H1 (cell line): Measurements from ENCODE around the gene DUOX1. TPM values are rescaled to one million over a fixed set of nuclear protein-coding genes. Genes with fewer than 3 reads are reported as not detected.

Experiments used
- CTCF ChIA-PET: fragments of 300-600 bp; sonication (Branson Sonifier 250); formaldehyde crosslinking; loops from one replicate; lab custom pipeline; 2021; ENCODE audit not compliant: partially characterized antibody; lab: Charles Lee
- POLR2A ChIA-PET: fragments of 300-600 bp; sonication (Branson Sonifier 250); formaldehyde crosslinking; loops from one replicate; lab custom pipeline; 2021; ENCODE audit warnings: inconsistent platforms; ENCODE audit not compliant: partially characterized antibody; lab: Charles Lee
- DNase-seq, 2 experiments: peaks; one replicate each; pipeline versions ENCODE4 v3.0.0 to v3.0.0-alpha.2; 2010 to 2022; ENCODE audit warnings: low spot score in 2 of 2, low read depth in 1 of 2, mixed read lengths in 1 of 2
- FAIRE-seq: peaks from 2 replicates; lab custom pipeline; 2011; peaks lifted over from hg19 to GRCh38; lab: Jason Lieb, UNC
- H2AFZ ChIP-seq: 2 replicates; pipeline ENCODE4 v1.8.1; 2012; ENCODE audit warnings: low read length, inconsistent platforms
- H2AK5ac ChIP-seq: 2 replicates; pipeline ENCODE4 v1.6.1; 2013; ENCODE audit warnings: low read depth, low read length
- H2BK120ac ChIP-seq: replicated peaks from 2 replicates; pipeline ENCODE3; 2013; ENCODE audit warnings: low read depth, low read length, inconsistent platforms
- H2BK12ac ChIP-seq: 2 replicates; pipeline ENCODE4 v1.6.1; 2013; ENCODE audit warnings: low read depth, low read length
- H2BK15ac ChIP-seq: 2 replicates; pipeline ENCODE4 v1.6.1; 2013; ENCODE audit warnings: low read length
- H2BK20ac ChIP-seq: 2 replicates; pipeline ENCODE4 v1.6.1; 2013; ENCODE audit warnings: low read length
- H2BK5ac ChIP-seq: 2 replicates; pipeline ENCODE4 v1.6.1; 2013; ENCODE audit warnings: low read depth, low read length
- H3K14ac ChIP-seq: 2 replicates; pipeline ENCODE4 v1.6.1; 2013; ENCODE audit warnings: inconsistent platforms; ENCODE audit not compliant: insufficient read length
- H3K18ac ChIP-seq: 2 replicates; pipeline ENCODE4 v1.6.1; 2013; ENCODE audit warnings: low read length; ENCODE audit errors: extremely low read depth
- H3K23ac ChIP-seq: 2 replicates; pipeline ENCODE4 v1.6.1; 2013; ENCODE audit warnings: inconsistent platforms; ENCODE audit not compliant: insufficient read length
- H3K23me2 ChIP-seq: 2 replicates; pipeline ENCODE4 v1.6.1; 2013; ENCODE audit warnings: low read depth, low read length
- H3K27ac ChIP-seq: 2 replicates; pipeline ENCODE4 v1.6.1; 2011; ENCODE audit warnings: low read depth, low read length, inconsistent platforms
- H3K27me3 ChIP-seq, 4 experiments: replicated peaks in 1 of 4; 1 replicate in 1 of 4; 2 replicates in 3 of 4; pipeline versions ENCODE4 v1.6.1 to v1.8.1; 2011 to 2013; ENCODE audit warnings: low read length in 3 of 4, mild to moderate bottlenecking in 3 of 4, inconsistent platforms in 2 of 4, mixed read lengths in 2 of 4, moderate library complexity in 1 of 4; ENCODE audit not compliant: control insufficient read depth in 3 of 4, insufficient read depth in 3 of 4; ENCODE audit errors: extremely low read depth in 1 of 4
- H3K36me3 ChIP-seq, 4 experiments: 2 replicates each; pipeline versions ENCODE4 v1.6.1 to v1.8.1; 2011 to 2013; ENCODE audit warnings: mild to moderate bottlenecking in 4 of 4, low read length in 3 of 4, moderate library complexity in 2 of 4, control low read depth in 1 of 4, inconsistent platforms in 1 of 4; ENCODE audit not compliant: insufficient read depth in 4 of 4, control insufficient read depth in 2 of 4
- H3K4ac ChIP-seq: replicated peaks from 2 replicates; pipeline ENCODE3; 2013; ENCODE audit warnings: low read length, low read depth, mixed read lengths, inconsistent platforms; ENCODE audit not compliant: insufficient read length
- H3K4me1 ChIP-seq, 4 experiments: replicated peaks in 1 of 4; 1 replicate in 1 of 4; 2 replicates in 3 of 4; pipeline versions ENCODE4 v1.6.1 to v1.8.1; 2011 to 2013; ENCODE audit warnings: low read length in 3 of 4, inconsistent platforms in 2 of 4, mixed read lengths in 1 of 4; ENCODE audit not compliant: insufficient read depth in 4 of 4, control insufficient read depth in 3 of 4
- H3K4me2 ChIP-seq, 2 experiments: 2 replicates each; pipeline versions ENCODE4 v1.6.1 to v1.8.1; 2011 to 2013; ENCODE audit warnings: low read depth in 2 of 2, low read length in 2 of 2, control low read depth in 1 of 2, inconsistent platforms in 1 of 2, mild to moderate bottlenecking in 1 of 2; ENCODE audit not compliant: insufficient read depth in 1 of 2
- H3K4me3 ChIP-seq, 4 experiments: fragments of 200-600, 300-600 bp in 1 of 4; sonication (generic), shearing (Covaris generic), sonication (Bioruptor Twin) in 1 of 4; 2 replicates each; pipeline versions ENCODE4 v1.5.1 to v1.8.1; 2011 to 2016; ENCODE audit warnings: low read length in 4 of 4, low read depth in 3 of 4, control low read depth in 2 of 4, inconsistent platforms in 2 of 4, mild to moderate bottlenecking in 2 of 4, mixed read lengths in 1 of 4, moderate library complexity in 1 of 4; ENCODE audit not compliant: insufficient read depth in 2 of 4; ENCODE audit errors: extremely low read depth in 1 of 4
- H3K56ac ChIP-seq: replicated peaks from 2 replicates; pipeline ENCODE3; 2013; ENCODE audit warnings: low read depth, mild to moderate bottlenecking, mixed read lengths, low read length, inconsistent platforms; ENCODE audit not compliant: insufficient read length
- H3K79me1 ChIP-seq: 2 replicates; pipeline ENCODE4 v1.6.1; 2013; ENCODE audit warnings: low read depth, low read length, control low read depth
- H3K79me2 ChIP-seq, 2 experiments: 2 replicates each; pipeline versions ENCODE4 v1.6.1 to v1.8.1; 2012 to 2013; ENCODE audit warnings: low read length in 2 of 2, mild to moderate bottlenecking in 2 of 2, inconsistent platforms in 1 of 2; ENCODE audit not compliant: insufficient read depth in 2 of 2, control insufficient read depth in 1 of 2
- H3K9ac ChIP-seq, 4 experiments: replicated peaks in 1 of 4; 1 replicate in 1 of 4; 2 replicates in 3 of 4; pipeline versions ENCODE4 v1.6.1 to v1.8.1; 2011 to 2013; ENCODE audit warnings: low read depth in 3 of 4, low read length in 3 of 4, control low read depth in 2 of 4, mild to moderate bottlenecking in 2 of 4, moderate library complexity in 2 of 4, inconsistent platforms in 1 of 4; ENCODE audit errors: extremely low read depth in 1 of 4
- H3K9me3 ChIP-seq, 2 experiments: 2 replicates each; pipeline versions ENCODE4 v1.6.1 to v1.8.1; 2012 to 2013; ENCODE audit warnings: mild to moderate bottlenecking in 2 of 2, moderate library complexity in 2 of 2, control low read depth in 1 of 2, inconsistent platforms in 1 of 2, low read depth in 1 of 2, low read length in 1 of 2, mixed read lengths in 1 of 2; ENCODE audit not compliant: insufficient read depth in 2 of 2
- H4K20me1 ChIP-seq, 2 experiments: replicated peaks in 1 of 2; 2 replicates each; pipeline versions ENCODE3 to v1.8.1; 2011 to 2013; ENCODE audit warnings: inconsistent platforms in 2 of 2, low read length in 2 of 2, mild to moderate bottlenecking in 1 of 2; ENCODE audit not compliant: insufficient read depth in 2 of 2, control insufficient read depth in 1 of 2
- H4K5ac ChIP-seq: 2 replicates; pipeline ENCODE4 v1.6.1; 2013; ENCODE audit warnings: low read length, low read depth, mixed read lengths, inconsistent platforms; ENCODE audit not compliant: insufficient read length
- H4K8ac ChIP-seq: 2 replicates; pipeline ENCODE4 v1.8.0; 2013; ENCODE audit warnings: mild to moderate bottlenecking, moderate library complexity, low read length, inconsistent platforms; ENCODE audit not compliant: insufficient read depth; ENCODE audit errors: extremely low read depth
- H4K91ac ChIP-seq: replicated peaks from 2 replicates; pipeline ENCODE3; 2013; ENCODE audit warnings: low read length, mixed read lengths, inconsistent platforms; ENCODE audit not compliant: insufficient read length
- JUN ChIP-seq: IDR thresholded peaks from 2 replicates; pipeline ENCODE4 v1.6.1; 2011; ENCODE audit warnings: low read depth, mild to moderate bottlenecking, improper control_type of control experiment, low read length
- PHF8 ChIP-seq: fragments of 200-600 bp; sonication (generic); conservative IDR thresholded peaks from 2 replicates; pipeline ENCODE4 v1.7.1; 2012; ENCODE audit warnings: low read depth, mild to moderate bottlenecking, inconsistent platforms, low read length, moderate library complexity
- WGBS, 2 experiments: shearing (Covaris generic) in 1 of 2; methylation state at CpG; one replicate each; pipeline versions ENCODE4 v1.1.6 to v1.1.7; 2013 to 2015; ENCODE audit warnings: low lambda C conversion rate in 2 of 2, mixed read lengths in 2 of 2, inconsistent platforms in 1 of 2, low coverage in 1 of 2, missing lambda C conversion rate in 1 of 2; ENCODE audit not compliant: insufficient replicate concordance in 2 of 2, insufficient coverage in 1 of 2, insufficient read length in 1 of 2; ENCODE audit errors: extremely low coverage in 1 of 2, missing lambda C conversion rate in 1 of 2; 5-methylcytosine and 5-hydroxymethylcytosine counted together
- polyA plus RNA-seq, 7 experiments: library from polyadenylated mRNA; depleted of rRNA in 3 of 7; stranded (reverse) in 5 of 7; unstranded in 2 of 7; fragments of >200 nt in 5 of 7; fragments of 200-250 nt in 2 of 7; gene quantifications; 1 replicate in 5 of 7; 2 replicates in 1 of 7; 4 replicates in 1 of 7; pipeline versions ENCODE4 v1.2.1 to v1.2.3, GENCODE V29; 2011 to 2013; ENCODE audit warnings: missing spikeins in 2 of 7, mixed read lengths in 2 of 7
- total RNA-seq: library from RNA; stranded (reverse); fragmentation: NEBNext Ultra II Directional; extraction: Animal tissue kit (Norgen Biotek cat#: 25700); gene quantifications from 2 replicates; pipeline ENCODE4 v1.2.1, GENCODE V29; 2021

DUOX1 gene
- total and polyA plus RNA-seq, 2 of the 8 experiments (the other 6 are each of a cell fraction or from before 2014, with no cell fraction given): 0.84 to 1.4 TPM

DNA sequence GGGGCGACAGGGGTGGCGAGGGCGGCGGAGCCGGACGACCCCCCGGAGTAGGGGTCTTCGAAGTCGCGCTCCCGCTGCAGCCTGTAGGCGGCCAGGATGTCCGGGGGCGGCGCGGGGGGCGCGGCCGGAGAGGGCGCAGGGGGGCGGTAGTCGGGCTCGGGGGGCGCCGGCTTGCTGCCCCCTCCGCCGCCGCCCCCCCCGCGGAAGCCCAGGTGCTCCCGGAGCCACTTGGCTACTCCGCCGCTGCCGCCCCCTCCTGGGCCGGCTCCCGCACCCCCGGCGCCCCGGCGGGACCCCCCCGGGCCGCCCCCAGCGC is 57.7 kb downstream of the DUOX1 start:
- DNase-seq (no peak), FAIRE-seq (no peak)
- H3K27me3 ChIP-seq: peaks cover 0 to 19% (median 13%) of the 10 kb centered on the region in 4 experiments; a peak in 6 of 7 replicates
- H3K56ac ChIP-seq: no peak overlapping the region
- no peak overlapping the region for H3K18ac ChIP-seq
- ChIA-PET POLR2A (interaction anchor here (0.8 to 6.4 kb wide), 6 partner anchors 8 to 23 kb away, joined by 3 to 55 read pairs (median 4); no protein-coding TSS in a partner anchor), CTCF (interaction anchor here (39.2 to 41.8 kb wide), 2 partner anchors 6 to 13 kb away, joined by 1117 read pairs; partner anchors contain the start of gene SHF)
- no peak overlapping the region for H3K4ac ChIP-seq
- H3K79me2 ChIP-seq: peaks cover 8 to 42% of the 10 kb centered on the region in 2 experiments; a peak in 3 of 4 replicates
- H3K4me1 ChIP-seq: peaks cover 5 to 27% (median 15%) of the 10 kb centered on the region in 4 experiments
- no peak overlapping the region for H2AK5ac ChIP-seq
- peak overlapping the region; percentile 54; the same call in 1 of the 2 replicates for H4K8ac ChIP-seq
- no peak overlapping the region for H4K91ac ChIP-seq
- no peak overlapping the region for H2BK12ac ChIP-seq
- peak overlapping the region; percentile 51 to 89 (median 62) for H3K4me3 ChIP-seq
- H2AFZ ChIP-seq: no peak overlapping the region
- no peak overlapping the region for H2BK15ac ChIP-seq
- H3K27ac ChIP-seq: no peak overlapping the region
- no peak overlapping the region for H3K14ac ChIP-seq
- no peak overlapping the region for H2BK20ac ChIP-seq
- WGBS, 2 experiments: no CpG with 5 or more reads among the region's 43 CpGs
- H3K9ac ChIP-seq: peak overlapping the region in 1 of 4 experiments; percentile 37; a peak in 1 of 7 replicates
- no peaks in the 10 kb centered on the region for H3K9me3 ChIP-seq
- no peak overlapping the region for H4K5ac ChIP-seq
- H3K23me2 ChIP-seq: peaks cover 16% of the 10 kb centered on the region; the same call in 1 of the 2 replicates
- H4K20me1 ChIP-seq: peaks cover 3 to 23% of the 10 kb centered on the region in 2 experiments
- H3K36me3 ChIP-seq: no peaks in the 10 kb centered on the region
- H3K4me2 ChIP-seq: peak overlapping the region; percentile 71 to 94; a peak in 3 of 4 replicates
- no peak overlapping the region for H2BK120ac ChIP-seq
- peaks cover 9% of the 10 kb centered on the region for H3K79me1 ChIP-seq
- peak; percentile 32; the same call in 1 of the 2 replicates for TF ChIP-seq PHF8
- TF ChIP-seq JUN: no peak
- no peak overlapping the region for H3K23ac ChIP-seq
- no peak overlapping the region for H2BK5ac ChIP-seq
